AG09319 (cell line): Measurements from ENCODE around the gene FBXL13.
"Not testable (repeated sequence)": the region's sequence is repeated elsewhere in the genome, so short reads cannot be mapped to it uniquely, and the experiment has no call there.

Source experiments
- DNase-seq: peaks from one replicate; pipeline ENCODE4 v3.0.0-alpha.2; 2010; ENCODE audit warnings: low read depth; ENCODE audit errors: extremely low read depth
- CTCF ChIP-seq: IDR thresholded peaks from 2 replicates; pipeline ENCODE4 v1.5.1; 2011; ENCODE audit warnings: low read depth, mild to moderate bottlenecking, inconsistent platforms, low read length, moderate library complexity

The FBXL13 gene

DNA sequence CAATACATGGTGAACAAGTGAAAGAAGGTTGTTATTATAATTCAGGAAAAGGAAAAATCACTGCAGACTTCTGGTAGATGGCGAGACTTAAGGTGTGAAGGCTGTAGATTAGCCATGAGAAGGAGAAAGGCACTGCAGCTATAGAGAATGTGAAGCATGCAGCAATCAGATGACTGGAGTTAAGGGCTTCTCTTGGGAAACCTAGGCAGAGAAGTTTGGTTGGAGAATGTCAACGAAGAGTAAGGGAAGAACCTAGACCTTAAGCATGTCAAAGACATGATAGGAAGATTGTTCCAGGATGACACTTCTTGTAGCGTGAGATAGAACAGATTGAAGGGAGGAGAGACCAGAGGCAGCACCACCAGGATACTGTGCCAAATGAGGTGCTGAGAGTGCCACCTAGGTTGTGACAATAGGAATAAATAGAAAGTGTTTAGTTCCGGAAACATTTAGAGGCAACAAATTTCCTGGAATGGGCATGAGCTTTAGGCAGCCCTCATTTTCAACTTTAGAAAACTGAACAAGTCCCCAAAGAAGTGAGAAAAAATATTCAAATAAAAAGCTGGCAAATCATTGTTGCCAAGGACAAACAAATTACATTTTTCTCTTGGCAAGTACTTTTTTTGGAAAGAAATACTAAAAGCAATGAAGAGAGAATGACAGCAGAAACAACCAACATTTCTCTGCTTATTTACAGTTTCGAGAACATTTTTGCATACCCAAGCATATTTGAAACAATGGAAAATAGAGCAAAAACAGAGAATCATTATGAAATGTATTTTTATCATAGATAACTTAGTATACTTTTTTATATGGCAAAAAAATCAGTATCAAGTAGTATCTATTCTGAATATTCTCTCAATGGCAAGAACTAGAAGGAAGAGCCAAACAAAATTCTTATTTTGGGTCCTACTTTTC is 156.9 kb downstream of the FBXL13 start:
- DNase-seq = no peak
- no peak for TF ChIP-seq CTCF

GRCh38 chr7:102916881-102917280 is 157.7 kb downstream of the FBXL13 start:
- no peak for TF ChIP-seq CTCF
- no peak for DNase-seq

DNA sequence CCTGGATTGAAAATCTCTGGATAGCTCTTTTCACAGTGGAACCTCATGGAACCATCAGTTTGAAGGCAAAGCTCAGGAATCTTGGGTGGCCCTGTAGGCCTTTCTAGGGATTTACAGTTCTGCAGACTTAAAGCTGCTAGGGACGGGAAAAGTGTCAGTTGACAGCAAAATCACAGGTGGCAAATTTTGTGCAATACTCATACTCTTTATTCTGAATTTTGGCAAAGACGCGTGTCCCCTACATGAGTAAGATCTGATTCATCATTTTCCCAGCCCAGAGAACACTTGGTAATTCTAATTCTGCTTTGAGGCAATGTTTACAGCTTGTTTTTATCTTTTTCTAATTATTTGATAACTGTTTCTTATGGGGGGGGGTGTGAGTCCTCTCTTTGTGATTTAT is 158.2 kb downstream of the FBXL13 start:
- no peak for TF ChIP-seq CTCF
- DNase-seq = no peak

GRCh38 chr7:102914585-102914984 is 160.0 kb downstream of the FBXL13 start:
- DNase-seq = no peak

GRCh38 chr7:102913826-102914225 is 160.8 kb downstream of the FBXL13 start:
- no peak for TF ChIP-seq CTCF
- DNase-seq = no peak

More at GRCh38 chr7:102914585-102914984, 160.0 kb downstream of the FBXL13 start:
- no peak for TF ChIP-seq CTCF

GRCh38 chr7:102912742-102913141 is 161.9 kb downstream of the FBXL13 start, which contains the start of gene LRRC17:
TSS of gene LRRC17 (plus strand) at chr7:102913000. CDS start at chr7:102933914, 20,914 bp downstream.
- peak; percentile 35 for DNase-seq
- no peak for TF ChIP-seq CTCF

GRCh38 chr7:102908676-102909075 is 165.9 kb downstream of the FBXL13 start:
- no peak for DNase-seq
- no peak for TF ChIP-seq CTCF

GRCh38 chr7:102903576-102903975 is 171.0 kb downstream of the FBXL13 start:
- DNase-seq = not testable (repeated sequence)

DNA sequence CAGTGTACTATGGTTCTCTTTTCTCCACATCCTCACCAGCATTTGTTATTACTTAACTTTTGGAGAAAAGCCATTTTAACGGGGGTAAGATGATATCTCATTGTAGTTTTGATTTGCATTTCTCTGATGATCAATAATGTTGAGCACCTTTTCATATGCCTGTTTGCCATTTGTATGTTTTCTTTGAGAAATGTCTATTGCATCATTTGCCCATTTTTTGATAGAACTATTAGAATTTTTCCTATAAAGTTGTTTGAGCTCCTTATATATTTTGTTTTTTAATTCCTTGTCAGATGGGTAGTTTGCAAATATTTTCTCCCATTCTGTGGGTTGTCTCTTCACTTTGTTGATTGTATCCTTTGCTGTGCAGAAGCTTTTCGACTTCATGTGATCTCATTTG is 172.5 kb downstream of the FBXL13 start:
- not testable (repeated sequence) for DNase-seq
